SK-N-SH (cell line): ENCODE measurements around the gene HOXA10. TPM values are rescaled to one million over a fixed set of nuclear protein-coding genes. Genes with fewer than 3 reads are reported as not detected.

ENCODE experiments used
- CTCF ChIA-PET: fragments of 300-600, 350-600 bp; formaldehyde crosslinking; extraction: SDS; loops from one replicate; lab custom pipeline; 2021; lab: Yijun Ruan, JAX
- POLR2A ChIA-PET: fragments of 350-600 bp; sonication (Branson Sonifier 250); formaldehyde crosslinking; extraction: SDS; loops from one replicate; lab custom pipeline; 2020; ENCODE audit warnings: antibody characterized with exemption, inconsistent platforms; lab: Yijun Ruan, JAX
- DNase-seq: peaks from one replicate; pipeline ENCODE4 v3.0.0; 2012
- H2AFZ ChIP-seq: fragments of 200-600 bp; sonication (generic); 2 replicates; pipeline ENCODE4 v1.8.1; 2016; ENCODE audit warnings: antibody characterized with exemption, mild to moderate bottlenecking, low read depth
- H3F3A ChIP-seq: fragments of 200-600 bp; sonication (generic); replicated peaks from 2 replicates; pipeline ENCODE3; 2016; ENCODE audit warnings: antibody characterized with exemption, mild to moderate bottlenecking; ENCODE audit not compliant: insufficient read depth
- H3K27ac ChIP-seq, 2 experiments: fragments of 200-500 bp in 1 of 2; fragments of 200-600 bp in 1 of 2; sonication (Bioruptor generic) in 1 of 2; sonication (generic), shearing (Covaris generic) in 1 of 2; 2 replicates each; pipeline versions ENCODE4 v1.5.1 to v1.6.1; 2014 to 2016; ENCODE audit warnings: low read depth in 2 of 2, inconsistent platforms in 1 of 2, low read length in 1 of 2, mild to moderate bottlenecking in 1 of 2, mixed read lengths in 1 of 2
- H3K27me3 ChIP-seq: fragments of 200-600 bp; sonication (generic), shearing (Covaris generic); 2 replicates; pipeline ENCODE4 v1.6.1; 2016; ENCODE audit warnings: mixed run types; ENCODE audit not compliant: insufficient read depth
- H3K36me3 ChIP-seq, 2 experiments: fragments of 200-500 bp in 1 of 2; fragments of 200-600 bp in 1 of 2; sonication (Bioruptor generic) in 1 of 2; sonication (generic) in 1 of 2; replicated peaks in 1 of 2; 2 replicates each; pipeline versions ENCODE3 to v1.5.1; 2014 to 2016; ENCODE audit warnings: low read length in 1 of 2, mild to moderate bottlenecking in 1 of 2; ENCODE audit not compliant: insufficient read depth in 2 of 2, control insufficient read depth in 1 of 2
- H3K4me1 ChIP-seq, 2 experiments: fragments of 200-500 bp in 1 of 2; fragments of 200-600 bp in 1 of 2; sonication (Bioruptor generic) in 1 of 2; sonication (generic), shearing (Covaris generic) in 1 of 2; 2 replicates each; pipeline versions ENCODE4 v1.5.1 to v1.6.1; 2014 to 2016; ENCODE audit warnings: low read depth in 1 of 2, low read length in 1 of 2, mixed run types in 1 of 2; ENCODE audit not compliant: insufficient read depth in 2 of 2, control insufficient read depth in 1 of 2
- H3K4me2 ChIP-seq: fragments of 200-600 bp; sonication (generic), shearing (Covaris generic); 2 replicates; pipeline ENCODE4 v1.6.1; 2017; ENCODE audit warnings: mixed run types
- H3K4me3 ChIP-seq, 2 experiments: fragments of 200-500 bp in 1 of 2; fragments of 200-600 bp in 1 of 2; sonication (Bioruptor generic) in 1 of 2; sonication (generic), shearing (Covaris generic) in 1 of 2; 2 replicates each; pipeline versions ENCODE4 v1.5.1 to v1.8.1; 2014 to 2016; ENCODE audit warnings: low read depth in 2 of 2, inconsistent platforms in 1 of 2, low read length in 1 of 2, mild to moderate bottlenecking in 1 of 2, mixed read lengths in 1 of 2, moderate library complexity in 1 of 2
- H3K79me2 ChIP-seq: fragments of 200-600 bp; sonication (generic); 2 replicates; pipeline ENCODE4 v1.8.1; 2017; ENCODE audit warnings: mild to moderate bottlenecking; ENCODE audit not compliant: insufficient read depth
- H3K9ac ChIP-seq: fragments of 200-600 bp; sonication (generic); 2 replicates; pipeline ENCODE4 v1.6.1; 2017; ENCODE audit warnings: mixed run types
- H3K9me2 ChIP-seq: fragments of 200-600 bp; sonication (generic); 2 replicates; pipeline ENCODE4 v1.6.1; 2017; ENCODE audit warnings: mixed run types
- H3K9me3 ChIP-seq: fragments of 200-600 bp; sonication (generic); 2 replicates; pipeline ENCODE4 v1.6.1; 2017; ENCODE audit warnings: mixed run types, mild to moderate bottlenecking, moderate library complexity
- H4K20me1 ChIP-seq: fragments of 200-600 bp; sonication (generic); 2 replicates; pipeline ENCODE4 v1.6.1; 2017; ENCODE audit warnings: mild to moderate bottlenecking, mixed run types; ENCODE audit not compliant: insufficient read depth
- CTCF ChIP-seq: fragments of 200-600 bp; sonication (generic); IDR thresholded peaks from 2 replicates; pipeline ENCODE4 v1.6.1; 2017; ENCODE audit warnings: antibody characterized with exemption, mild to moderate bottlenecking, moderate library complexity
- FOXM1 ChIP-seq: IDR thresholded peaks from 2 replicates; pipeline ENCODE4 v1.4.0; 2012; ENCODE audit warnings: low read depth, mild to moderate bottlenecking
- GABPA ChIP-seq: IDR thresholded peaks from 2 replicates; pipeline ENCODE4 v1.4.0; 2012; ENCODE audit warnings: low read depth, mild to moderate bottlenecking
- MEF2A ChIP-seq: IDR thresholded peaks from 2 replicates; pipeline ENCODE4 v1.4.0; 2012; ENCODE audit warnings: low read depth, borderline replicate concordance
- MXI1 ChIP-seq: IDR thresholded peaks from 2 replicates; pipeline ENCODE4 v1.6.1; 2012; ENCODE audit warnings: mild to moderate bottlenecking, low read depth, low read length, improper control_type of control experiment
- NFIC ChIP-seq: IDR thresholded peaks from 2 replicates; pipeline ENCODE4 v1.4.0; 2012; ENCODE audit warnings: borderline replicate concordance
- NRF1 ChIP-seq: IDR thresholded peaks from 2 replicates; pipeline ENCODE4 v1.6.1; 2012; ENCODE audit warnings: low read depth, mild to moderate bottlenecking, low read length
- POLR2AphosphoS5 ChIP-seq: IDR thresholded peaks from 2 replicates; pipeline ENCODE4 v1.6.1; 2012; ENCODE audit warnings: low read depth, low read length
- RAD21 ChIP-seq: IDR thresholded peaks from 2 replicates; pipeline ENCODE4 v1.6.1; 2012; ENCODE audit warnings: mild to moderate bottlenecking, low read length
- RCOR1 ChIP-seq: fragments of 150-350 bp; IDR thresholded peaks from 2 replicates; pipeline ENCODE4 v1.6.1; 2017; ENCODE audit warnings: antibody characterized with exemption, low read length
- SIN3A ChIP-seq: IDR thresholded peaks from 2 replicates; pipeline ENCODE4 v1.6.1; 2012; ENCODE audit warnings: low read depth, mild to moderate bottlenecking, low read length, moderate library complexity, borderline replicate concordance
- SMC3 ChIP-seq: IDR thresholded peaks from 2 replicates; pipeline ENCODE4 v1.6.1; 2012; ENCODE audit warnings: low read depth, low read length, improper control_type of control experiment
- USF2 ChIP-seq: fragments of 150-350 bp; IDR thresholded peaks from 2 replicates; pipeline ENCODE4 v1.6.1; 2017; ENCODE audit warnings: antibody characterized with exemption, low read length, low read depth, borderline replicate concordance
- YY1 ChIP-seq: IDR thresholded peaks from 2 replicates; pipeline ENCODE4 v1.4.0; 2012; ENCODE audit warnings: low read depth, mild to moderate bottlenecking
- WGBS: methylation state at CpG from one replicate; pipeline ENCODE4 v1.1.6; 2017; ENCODE audit warnings: low lambda C conversion rate; 5-methylcytosine and 5-hydroxymethylcytosine counted together
- polyA plus RNA-seq, 3 experiments: library from polyadenylated mRNA; depleted of rRNA; stranded (reverse); fragments of >200 nt; gene quantifications; 2 replicates each; pipeline ENCODE4 v1.2.3, GENCODE V29; 2012
- TF ChIP-seq, protein P1 (sequence below): IDR thresholded peaks from 2 replicates; pipeline ENCODE4 v1.4.0; 2012; ENCODE audit warnings: low read depth, borderline replicate concordance
- TF ChIP-seq, protein P2 (sequence below): IDR thresholded peaks from 2 replicates; pipeline ENCODE4 v1.6.1; 2012; ENCODE audit warnings: mild to moderate bottlenecking, low read depth, low read length, moderate library complexity

The HOXA10 gene
- polyA plus RNA-seq, 1 of the 3 experiments (the other 2 are of a cell fraction): not detected

DNA sequence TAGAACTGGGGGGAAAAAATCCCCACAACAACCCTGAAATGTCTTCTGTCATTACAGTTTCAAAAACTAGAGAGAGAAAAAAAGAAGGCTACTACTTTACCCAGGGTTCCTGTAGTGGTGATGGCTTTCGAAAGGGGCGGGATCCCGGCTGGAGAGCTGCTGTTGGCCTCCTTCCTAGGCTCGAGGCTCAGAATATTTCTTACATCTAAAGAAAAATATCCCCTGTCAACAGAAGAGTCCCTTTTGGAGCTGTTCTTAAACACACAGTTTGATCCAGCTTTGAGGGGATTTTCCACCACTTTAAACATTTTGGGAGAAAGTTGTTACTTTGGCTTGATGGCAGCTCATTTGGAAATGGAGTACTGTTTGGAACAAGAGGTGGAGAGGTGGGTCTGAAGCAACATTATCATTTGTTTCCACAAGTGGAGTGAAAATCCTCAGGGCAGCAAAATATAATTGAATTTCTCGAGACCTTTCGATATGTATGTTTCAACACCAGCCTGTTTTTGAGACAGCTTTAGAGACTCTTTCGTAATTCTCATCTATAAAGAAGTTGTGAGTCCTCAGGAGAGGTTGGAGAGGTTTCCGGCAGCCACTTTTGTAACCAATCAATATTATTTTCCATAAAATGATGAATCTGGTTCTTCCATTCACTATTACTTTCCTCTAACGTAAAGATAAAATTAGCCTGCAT lies 20.7 kb upstream of the HOXA10 start:
- Histone ChIP-seq H3K4me3 (no peak overlapping the region), H3K27ac (no peak overlapping the region), H3K9ac (no peak overlapping the region), H3K9me2 (no peaks in the 10 kb centered on the region), H3K36me3 (no peaks in the 10 kb centered on the region), H3K27me3 (peaks cover 84% of the 10 kb centered on the region), H3K9me3 (no peaks in the 10 kb centered on the region), H3K4me1 (peaks cover 0 to 4% of the 10 kb centered on the region in 2 experiments; a peak in 1 of 4 replicates), H3F3A (peaks cover 8% of the 10 kb centered on the region), H4K20me1 (peaks cover 5% of the 10 kb centered on the region; the same call in 1 of the 2 replicates), H3K4me2 (no peak overlapping the region), H3K79me2 (no peaks in the 10 kb centered on the region), H2AFZ (no peak overlapping the region)
- 13% methylated on average over 9 of the region's 9 CpGs for WGBS
- CTCF ChIA-PET: interaction anchor here (0.7 to 10.7 kb wide), 26 partner anchors 8 to 902 kb away, joined by 3 to 84 read pairs (median 7); partner anchors contain the start of genes HOXA11 and HOXA5
- TF ChIP-seq, protein P1, sequence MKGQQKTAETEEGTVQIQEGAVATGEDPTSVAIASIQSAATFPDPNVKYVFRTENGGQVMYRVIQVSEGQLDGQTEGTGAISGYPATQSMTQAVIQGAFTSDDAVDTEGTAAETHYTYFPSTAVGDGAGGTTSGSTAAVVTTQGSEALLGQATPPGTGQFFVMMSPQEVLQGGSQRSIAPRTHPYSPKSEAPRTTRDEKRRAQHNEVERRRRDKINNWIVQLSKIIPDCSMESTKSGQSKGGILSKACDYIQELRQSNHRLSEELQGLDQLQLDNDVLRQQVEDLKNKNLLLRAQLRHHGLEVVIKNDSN: no peak
- TF ChIP-seq YY1 (no peak), USF2 (no peak), NFIC (no peak), RAD21 (no peak), CTCF (no peak), SMC3 (no peak), POLR2AphosphoS5 (no peak), FOXM1 (no peak), MEF2A (no peak), NRF1 (no peak), GABPA (no peak), SIN3A (no peak), MXI1 (no peak), RCOR1 (no peak)
- TF ChIP-seq, protein P2, sequence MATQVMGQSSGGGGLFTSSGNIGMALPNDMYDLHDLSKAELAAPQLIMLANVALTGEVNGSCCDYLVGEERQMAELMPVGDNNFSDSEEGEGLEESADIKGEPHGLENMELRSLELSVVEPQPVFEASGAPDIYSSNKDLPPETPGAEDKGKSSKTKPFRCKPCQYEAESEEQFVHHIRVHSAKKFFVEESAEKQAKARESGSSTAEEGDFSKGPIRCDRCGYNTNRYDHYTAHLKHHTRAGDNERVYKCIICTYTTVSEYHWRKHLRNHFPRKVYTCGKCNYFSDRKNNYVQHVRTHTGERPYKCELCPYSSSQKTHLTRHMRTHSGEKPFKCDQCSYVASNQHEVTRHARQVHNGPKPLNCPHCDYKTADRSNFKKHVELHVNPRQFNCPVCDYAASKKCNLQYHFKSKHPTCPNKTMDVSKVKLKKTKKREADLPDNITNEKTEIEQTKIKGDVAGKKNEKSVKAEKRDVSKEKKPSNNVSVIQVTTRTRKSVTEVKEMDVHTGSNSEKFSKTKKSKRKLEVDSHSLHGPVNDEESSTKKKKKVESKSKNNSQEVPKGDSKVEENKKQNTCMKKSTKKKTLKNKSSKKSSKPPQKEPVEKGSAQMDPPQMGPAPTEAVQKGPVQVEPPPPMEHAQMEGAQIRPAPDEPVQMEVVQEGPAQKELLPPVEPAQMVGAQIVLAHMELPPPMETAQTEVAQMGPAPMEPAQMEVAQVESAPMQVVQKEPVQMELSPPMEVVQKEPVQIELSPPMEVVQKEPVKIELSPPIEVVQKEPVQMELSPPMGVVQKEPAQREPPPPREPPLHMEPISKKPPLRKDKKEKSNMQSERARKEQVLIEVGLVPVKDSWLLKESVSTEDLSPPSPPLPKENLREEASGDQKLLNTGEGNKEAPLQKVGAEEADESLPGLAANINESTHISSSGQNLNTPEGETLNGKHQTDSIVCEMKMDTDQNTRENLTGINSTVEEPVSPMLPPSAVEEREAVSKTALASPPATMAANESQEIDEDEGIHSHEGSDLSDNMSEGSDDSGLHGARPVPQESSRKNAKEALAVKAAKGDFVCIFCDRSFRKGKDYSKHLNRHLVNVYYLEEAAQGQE: no peak
- POLR2A ChIA-PET: no interaction called here
- no peak for DNase-seq
